Measurements from ENCODE around the gene LPAR3.

LPAR3 gene

DNA sequence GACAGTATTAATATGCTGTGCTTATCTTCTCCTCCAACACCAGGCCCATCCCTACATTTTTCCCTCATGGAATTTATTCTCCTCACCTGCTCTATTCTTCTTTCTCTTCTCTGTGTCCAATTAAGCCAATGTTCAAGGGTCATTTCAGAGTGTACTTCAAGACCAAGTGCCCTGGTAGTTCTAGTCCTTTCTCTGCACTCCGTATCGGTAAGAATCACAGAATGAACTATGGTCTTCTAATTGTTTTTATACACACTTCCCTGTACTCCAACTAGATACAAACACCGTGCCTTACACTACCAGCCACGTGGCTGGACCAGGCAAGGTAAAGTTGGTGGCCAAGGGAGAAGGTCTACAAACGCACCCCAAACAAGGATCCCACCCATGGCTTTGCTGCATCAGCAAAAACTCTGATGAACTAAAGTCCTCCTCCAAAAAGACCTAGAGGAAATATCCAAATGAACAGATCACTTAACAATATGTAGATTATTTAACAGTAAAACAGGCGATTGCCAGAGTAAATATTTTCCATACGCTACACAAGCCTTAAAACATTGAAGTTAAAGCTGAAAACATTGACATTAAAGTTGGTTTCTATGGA lies 40.1 kb upstream of the LPAR3 start:
- TF ChIP-seq, protein P1, sequence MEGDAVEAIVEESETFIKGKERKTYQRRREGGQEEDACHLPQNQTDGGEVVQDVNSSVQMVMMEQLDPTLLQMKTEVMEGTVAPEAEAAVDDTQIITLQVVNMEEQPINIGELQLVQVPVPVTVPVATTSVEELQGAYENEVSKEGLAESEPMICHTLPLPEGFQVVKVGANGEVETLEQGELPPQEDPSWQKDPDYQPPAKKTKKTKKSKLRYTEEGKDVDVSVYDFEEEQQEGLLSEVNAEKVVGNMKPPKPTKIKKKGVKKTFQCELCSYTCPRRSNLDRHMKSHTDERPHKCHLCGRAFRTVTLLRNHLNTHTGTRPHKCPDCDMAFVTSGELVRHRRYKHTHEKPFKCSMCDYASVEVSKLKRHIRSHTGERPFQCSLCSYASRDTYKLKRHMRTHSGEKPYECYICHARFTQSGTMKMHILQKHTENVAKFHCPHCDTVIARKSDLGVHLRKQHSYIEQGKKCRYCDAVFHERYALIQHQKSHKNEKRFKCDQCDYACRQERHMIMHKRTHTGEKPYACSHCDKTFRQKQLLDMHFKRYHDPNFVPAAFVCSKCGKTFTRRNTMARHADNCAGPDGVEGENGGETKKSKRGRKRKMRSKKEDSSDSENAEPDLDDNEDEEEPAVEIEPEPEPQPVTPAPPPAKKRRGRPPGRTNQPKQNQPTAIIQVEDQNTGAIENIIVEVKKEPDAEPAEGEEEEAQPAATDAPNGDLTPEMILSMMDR (conservative IDR thresholded peaks at IDR 0.05; ENCODE audit: low read depth, low read length) = no peak
- no peak for DNase-seq (ENCODE audit: low read depth)
- H3K4me3 ChIP-seq (ENCODE audit: low read length) = no peak overlapping the region

- no peak for DNase-seq (ENCODE audit: low read depth)
- TF ChIP-seq, protein P1 (conservative IDR thresholded peaks at IDR 0.05; ENCODE audit: low read depth, low read length) = no peak
- H3K4me3 ChIP-seq (ENCODE audit: low read length) = no peak overlapping the region
These were observed 37.8 kb upstream of the LPAR3 start for GRCh38 chr1:84930831-84931230.

- TF ChIP-seq, protein P1 (conservative IDR thresholded peaks at IDR 0.05; ENCODE audit: low read depth, low read length) = no peak
These were observed 37.3 kb upstream of the LPAR3 start for GRCh38 chr1:84930329-84930728.

GRCh38 chr1:84929581-84929980 lies 36.6 kb upstream of the LPAR3 start:
- no peak overlapping the region for H3K4me3 ChIP-seq (ENCODE audit: low read length)
- no peak for DNase-seq (ENCODE audit: low read depth)
- TF ChIP-seq, protein P1 (conservative IDR thresholded peaks at IDR 0.05; ENCODE audit: low read depth, low read length) = no peak

More at GRCh38 chr1:84930329-84930728, 37.3 kb upstream of the LPAR3 start:
- DNase-seq (ENCODE audit: low read depth) = no peak
- H3K4me3 ChIP-seq (ENCODE audit: low read length) = no peak overlapping the region

DNA sequence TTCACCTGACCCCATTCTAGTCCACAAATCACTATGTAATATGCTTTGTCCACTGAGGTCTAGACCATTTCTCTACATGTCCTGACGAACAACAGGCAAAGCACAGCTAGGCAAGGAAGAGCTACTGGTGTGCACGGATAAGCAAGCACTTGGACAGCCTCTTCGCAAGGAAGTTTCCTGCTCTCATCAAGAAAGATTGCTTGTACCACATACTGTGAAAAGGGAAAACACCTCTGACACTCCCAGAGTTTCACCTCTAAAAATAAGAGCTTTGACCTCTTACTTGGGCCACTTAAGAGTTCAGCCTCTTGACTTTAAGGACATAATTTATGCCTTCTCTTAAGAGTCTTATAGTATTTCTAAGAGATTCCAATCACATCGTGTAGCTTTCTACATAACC lies 36.0 kb upstream of the LPAR3 start:
- TF ChIP-seq, protein P1 (conservative IDR thresholded peaks at IDR 0.05; ENCODE audit: low read depth, low read length) = no peak
- DNase-seq (ENCODE audit: low read depth) = no peak
- H3K4me3 ChIP-seq (ENCODE audit: low read length) = no peak overlapping the region

DNA sequence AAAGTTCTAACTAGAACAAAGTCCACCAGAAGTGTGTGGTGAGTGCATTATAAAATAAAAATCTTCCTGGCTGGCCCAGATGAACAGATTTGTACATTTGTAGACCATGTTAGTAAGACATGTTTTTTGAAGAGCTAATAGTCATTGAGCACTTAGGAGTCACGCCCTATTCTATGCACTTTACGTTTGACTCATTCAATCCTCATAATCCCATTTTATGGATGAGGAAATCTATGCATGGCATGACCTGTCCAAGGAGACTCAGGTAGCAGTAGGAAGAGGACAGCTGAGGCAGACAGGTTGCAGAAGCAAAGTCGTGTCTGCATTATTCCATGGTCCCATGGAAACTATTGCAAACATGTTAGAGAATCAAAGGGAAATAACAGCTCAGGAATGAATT lies 30.3 kb upstream of the LPAR3 start:
- TF ChIP-seq, protein P1 (conservative IDR thresholded peaks at IDR 0.05; ENCODE audit: low read depth, low read length) = no peak
- DNase-seq (ENCODE audit: low read depth) = no peak
- H3K4me3 ChIP-seq (ENCODE audit: low read length) = no peak overlapping the region

GRCh38 chr1:84920159-84920558 lies 27.2 kb upstream of the LPAR3 start:
- H3K4me3 ChIP-seq (ENCODE audit: low read length) = no peak overlapping the region
- no peak for DNase-seq (ENCODE audit: low read depth)
- TF ChIP-seq, protein P1 (conservative IDR thresholded peaks at IDR 0.05; ENCODE audit: low read depth, low read length) = no peak
